H1 (cell line): ENCODE results near the gene GTF2IRD1. TPM values are rescaled to one million over a fixed set of nuclear protein-coding genes. Genes with fewer than 3 reads are reported as not detected.

ENCODE experiments used
- CTCF ChIA-PET: fragments of 300-600 bp; sonication (Branson Sonifier 250); formaldehyde crosslinking; loops from one replicate; lab custom pipeline; 2021; ENCODE audit not compliant: partially characterized antibody; lab: Charles Lee
- POLR2A ChIA-PET: fragments of 300-600 bp; sonication (Branson Sonifier 250); formaldehyde crosslinking; loops from one replicate; lab custom pipeline; 2021; ENCODE audit warnings: inconsistent platforms; ENCODE audit not compliant: partially characterized antibody; lab: Charles Lee
- DNase-seq, 2 experiments: peaks; one replicate each; pipeline versions ENCODE4 v3.0.0 to v3.0.0-alpha.2; 2010 to 2022; ENCODE audit warnings: low spot score in 2 of 2, low read depth in 1 of 2, mixed read lengths in 1 of 2
- FAIRE-seq: peaks from 2 replicates; lab custom pipeline; 2011; peaks lifted over from hg19 to GRCh38; lab: Jason Lieb, UNC
- H2AFZ ChIP-seq: 2 replicates; pipeline ENCODE4 v1.8.1; 2012; ENCODE audit warnings: low read length, inconsistent platforms
- H2AK5ac ChIP-seq: 2 replicates; pipeline ENCODE4 v1.6.1; 2013; ENCODE audit warnings: low read depth, low read length
- H2BK120ac ChIP-seq: replicated peaks from 2 replicates; pipeline ENCODE3; 2013; ENCODE audit warnings: low read depth, low read length, inconsistent platforms
- H2BK12ac ChIP-seq: 2 replicates; pipeline ENCODE4 v1.6.1; 2013; ENCODE audit warnings: low read depth, low read length
- H2BK15ac ChIP-seq: 2 replicates; pipeline ENCODE4 v1.6.1; 2013; ENCODE audit warnings: low read length
- H2BK20ac ChIP-seq: 2 replicates; pipeline ENCODE4 v1.6.1; 2013; ENCODE audit warnings: low read length
- H2BK5ac ChIP-seq: 2 replicates; pipeline ENCODE4 v1.6.1; 2013; ENCODE audit warnings: low read depth, low read length
- H3K14ac ChIP-seq: 2 replicates; pipeline ENCODE4 v1.6.1; 2013; ENCODE audit warnings: inconsistent platforms; ENCODE audit not compliant: insufficient read length
- H3K18ac ChIP-seq: 2 replicates; pipeline ENCODE4 v1.6.1; 2013; ENCODE audit warnings: low read length; ENCODE audit errors: extremely low read depth
- H3K23ac ChIP-seq: 2 replicates; pipeline ENCODE4 v1.6.1; 2013; ENCODE audit warnings: inconsistent platforms; ENCODE audit not compliant: insufficient read length
- H3K23me2 ChIP-seq: 2 replicates; pipeline ENCODE4 v1.6.1; 2013; ENCODE audit warnings: low read depth, low read length
- H3K27ac ChIP-seq: 2 replicates; pipeline ENCODE4 v1.6.1; 2011; ENCODE audit warnings: low read depth, low read length, inconsistent platforms
- H3K27me3 ChIP-seq, 4 experiments: replicated peaks in 1 of 4; 1 replicate in 1 of 4; 2 replicates in 3 of 4; pipeline versions ENCODE4 v1.6.1 to v1.8.1; 2011 to 2013; ENCODE audit warnings: low read length in 3 of 4, mild to moderate bottlenecking in 3 of 4, inconsistent platforms in 2 of 4, mixed read lengths in 2 of 4, moderate library complexity in 1 of 4; ENCODE audit not compliant: control insufficient read depth in 3 of 4, insufficient read depth in 3 of 4; ENCODE audit errors: extremely low read depth in 1 of 4
- H3K36me3 ChIP-seq, 4 experiments: 2 replicates each; pipeline versions ENCODE4 v1.6.1 to v1.8.1; 2011 to 2013; ENCODE audit warnings: mild to moderate bottlenecking in 4 of 4, low read length in 3 of 4, moderate library complexity in 2 of 4, control low read depth in 1 of 4, inconsistent platforms in 1 of 4; ENCODE audit not compliant: insufficient read depth in 4 of 4, control insufficient read depth in 2 of 4
- H3K4ac ChIP-seq: replicated peaks from 2 replicates; pipeline ENCODE3; 2013; ENCODE audit warnings: low read length, low read depth, mixed read lengths, inconsistent platforms; ENCODE audit not compliant: insufficient read length
- H3K4me1 ChIP-seq, 4 experiments: replicated peaks in 1 of 4; 1 replicate in 1 of 4; 2 replicates in 3 of 4; pipeline versions ENCODE4 v1.6.1 to v1.8.1; 2011 to 2013; ENCODE audit warnings: low read length in 3 of 4, inconsistent platforms in 2 of 4, mixed read lengths in 1 of 4; ENCODE audit not compliant: insufficient read depth in 4 of 4, control insufficient read depth in 3 of 4
- H3K4me2 ChIP-seq, 2 experiments: 2 replicates each; pipeline versions ENCODE4 v1.6.1 to v1.8.1; 2011 to 2013; ENCODE audit warnings: low read depth in 2 of 2, low read length in 2 of 2, control low read depth in 1 of 2, inconsistent platforms in 1 of 2, mild to moderate bottlenecking in 1 of 2; ENCODE audit not compliant: insufficient read depth in 1 of 2
- H3K4me3 ChIP-seq, 4 experiments: fragments of 200-600, 300-600 bp in 1 of 4; sonication (generic), shearing (Covaris generic), sonication (Bioruptor Twin) in 1 of 4; 2 replicates each; pipeline versions ENCODE4 v1.5.1 to v1.8.1; 2011 to 2016; ENCODE audit warnings: low read length in 4 of 4, low read depth in 3 of 4, control low read depth in 2 of 4, inconsistent platforms in 2 of 4, mild to moderate bottlenecking in 2 of 4, mixed read lengths in 1 of 4, moderate library complexity in 1 of 4; ENCODE audit not compliant: insufficient read depth in 2 of 4; ENCODE audit errors: extremely low read depth in 1 of 4
- H3K56ac ChIP-seq: replicated peaks from 2 replicates; pipeline ENCODE3; 2013; ENCODE audit warnings: low read depth, mild to moderate bottlenecking, mixed read lengths, low read length, inconsistent platforms; ENCODE audit not compliant: insufficient read length
- H3K79me1 ChIP-seq: 2 replicates; pipeline ENCODE4 v1.6.1; 2013; ENCODE audit warnings: low read depth, low read length, control low read depth
- H3K79me2 ChIP-seq, 2 experiments: 2 replicates each; pipeline versions ENCODE4 v1.6.1 to v1.8.1; 2012 to 2013; ENCODE audit warnings: low read length in 2 of 2, mild to moderate bottlenecking in 2 of 2, inconsistent platforms in 1 of 2; ENCODE audit not compliant: insufficient read depth in 2 of 2, control insufficient read depth in 1 of 2
- H3K9ac ChIP-seq, 4 experiments: replicated peaks in 1 of 4; 1 replicate in 1 of 4; 2 replicates in 3 of 4; pipeline versions ENCODE4 v1.6.1 to v1.8.1; 2011 to 2013; ENCODE audit warnings: low read depth in 3 of 4, low read length in 3 of 4, control low read depth in 2 of 4, mild to moderate bottlenecking in 2 of 4, moderate library complexity in 2 of 4, inconsistent platforms in 1 of 4; ENCODE audit errors: extremely low read depth in 1 of 4
- H3K9me3 ChIP-seq, 2 experiments: 2 replicates each; pipeline versions ENCODE4 v1.6.1 to v1.8.1; 2012 to 2013; ENCODE audit warnings: mild to moderate bottlenecking in 2 of 2, moderate library complexity in 2 of 2, control low read depth in 1 of 2, inconsistent platforms in 1 of 2, low read depth in 1 of 2, low read length in 1 of 2, mixed read lengths in 1 of 2; ENCODE audit not compliant: insufficient read depth in 2 of 2
- H4K20me1 ChIP-seq, 2 experiments: replicated peaks in 1 of 2; 2 replicates each; pipeline versions ENCODE3 to v1.8.1; 2011 to 2013; ENCODE audit warnings: inconsistent platforms in 2 of 2, low read length in 2 of 2, mild to moderate bottlenecking in 1 of 2; ENCODE audit not compliant: insufficient read depth in 2 of 2, control insufficient read depth in 1 of 2
- H4K5ac ChIP-seq: 2 replicates; pipeline ENCODE4 v1.6.1; 2013; ENCODE audit warnings: low read length, low read depth, mixed read lengths, inconsistent platforms; ENCODE audit not compliant: insufficient read length
- H4K8ac ChIP-seq: 2 replicates; pipeline ENCODE4 v1.8.0; 2013; ENCODE audit warnings: mild to moderate bottlenecking, moderate library complexity, low read length, inconsistent platforms; ENCODE audit not compliant: insufficient read depth; ENCODE audit errors: extremely low read depth
- H4K91ac ChIP-seq: replicated peaks from 2 replicates; pipeline ENCODE3; 2013; ENCODE audit warnings: low read length, mixed read lengths, inconsistent platforms; ENCODE audit not compliant: insufficient read length
- BACH1 ChIP-seq: IDR thresholded peaks from 2 replicates; pipeline ENCODE4 v1.6.1; 2012; ENCODE audit warnings: low read length, improper control_type of control experiment
- CHD1 ChIP-seq: IDR thresholded peaks from 2 replicates; pipeline ENCODE4 v1.6.1; 2012; ENCODE audit warnings: low read depth, low read length, improper control_type of control experiment
- CREB1 ChIP-seq: IDR thresholded peaks from 2 replicates; pipeline ENCODE4 v1.6.1; 2012; ENCODE audit warnings: inconsistent platforms
- GABPA ChIP-seq: IDR thresholded peaks from 2 replicates; pipeline ENCODE4 v1.6.1; 2011; ENCODE audit warnings: mild to moderate bottlenecking, low read length, moderate library complexity, borderline replicate concordance; ENCODE audit not compliant: insufficient read depth
- SRF ChIP-seq: IDR thresholded peaks from 2 replicates; pipeline ENCODE4 v1.6.1; 2011; ENCODE audit warnings: mild to moderate bottlenecking, low read depth, low read length, moderate library complexity
- USF2 ChIP-seq: IDR thresholded peaks from 2 replicates; pipeline ENCODE4 v1.6.1; 2011; ENCODE audit warnings: low read length, improper control_type of control experiment
- WGBS, 2 experiments: shearing (Covaris generic) in 1 of 2; methylation state at CpG; one replicate each; pipeline versions ENCODE4 v1.1.6 to v1.1.7; 2013 to 2015; ENCODE audit warnings: low lambda C conversion rate in 2 of 2, mixed read lengths in 2 of 2, inconsistent platforms in 1 of 2, low coverage in 1 of 2, missing lambda C conversion rate in 1 of 2; ENCODE audit not compliant: insufficient replicate concordance in 2 of 2, insufficient coverage in 1 of 2, insufficient read length in 1 of 2; ENCODE audit errors: extremely low coverage in 1 of 2, missing lambda C conversion rate in 1 of 2; 5-methylcytosine and 5-hydroxymethylcytosine counted together
- polyA plus RNA-seq, 7 experiments: library from polyadenylated mRNA; depleted of rRNA in 3 of 7; stranded (reverse) in 5 of 7; unstranded in 2 of 7; fragments of >200 nt in 5 of 7; fragments of 200-250 nt in 2 of 7; gene quantifications; 1 replicate in 5 of 7; 2 replicates in 1 of 7; 4 replicates in 1 of 7; pipeline versions ENCODE4 v1.2.1 to v1.2.3, GENCODE V29; 2011 to 2013; ENCODE audit warnings: missing spikeins in 2 of 7, mixed read lengths in 2 of 7
- total RNA-seq: library from RNA; stranded (reverse); fragmentation: NEBNext Ultra II Directional; extraction: Animal tissue kit (Norgen Biotek cat#: 25700); gene quantifications from 2 replicates; pipeline ENCODE4 v1.2.1, GENCODE V29; 2021

Gene GTF2IRD1
- total and polyA plus RNA-seq, 2 of the 8 experiments (the other 6 are each of a cell fraction or from before 2014, with no cell fraction given): 27.4 to 45.4 TPM

- Histone ChIP-seq H3K27ac (no peak overlapping the region), H3K9ac (peak overlapping the region in 1 of 4 experiments; percentile 30; a peak in 2 of 7 replicates), H2BK120ac (no peak overlapping the region), H4K8ac (no peak overlapping the region), H3K56ac (no peak overlapping the region), H2BK12ac (no peak overlapping the region), H3K4me3 (no peak overlapping the region), H3K27me3 (no peaks in the 10 kb centered on the region), H3K79me2 (peaks cover 0 to 13% of the 10 kb centered on the region in 2 experiments; a peak in 3 of 4 replicates), H3K18ac (no peak overlapping the region), H4K91ac (no peak overlapping the region), H3K23me2 (no peaks in the 10 kb centered on the region), H3K9me3 (no peaks in the 10 kb centered on the region), H3K79me1 (peaks cover 11% of the 10 kb centered on the region), H4K20me1 (peaks cover 0 to 11% of the 10 kb centered on the region in 2 experiments), H3K23ac (no peak overlapping the region), H2BK15ac (no peak overlapping the region), H2AFZ (no peak overlapping the region), H2BK5ac (no peak overlapping the region), H3K4ac (no peak overlapping the region), H3K4me2 (no peak overlapping the region), H2AK5ac (no peak overlapping the region), H3K14ac (no peak overlapping the region), H3K36me3 (peaks cover 0 to 8% (median 0%) of the 10 kb centered on the region in 4 experiments; a peak in 2 of 8 replicates), H3K4me1 (peaks cover 0 to 5% (median 0%) of the 10 kb centered on the region in 4 experiments; a peak in 2 of 7 replicates), H4K5ac (no peak overlapping the region), H2BK20ac (no peak overlapping the region)
- ChIA-PET POLR2A (interaction anchor here (1.4 to 2.2 kb wide), 4 partner anchors 7 to 22 kb away, joined by 3 to 7 read pairs (median 4); no protein-coding TSS in a partner anchor), CTCF (interaction anchor here (0.6 to 2.1 kb wide), 4 partner anchors 61 to 230 kb away, joined by 3 to 5 read pairs (median 4); no protein-coding TSS in a partner anchor)
- no peak for DNase-seq
- FAIRE-seq: no peak
- 93% methylated on average over 20 of the region's 20 CpGs; no CpG with 5 or more reads in 1 of the 2 experiments for WGBS, 2 experiments
- TF ChIP-seq CREB1 (no peak), SRF (no peak), USF2 (no peak), BACH1 (no peak), CHD1 (no peak), GABPA (no peak)
Measured at GRCh38 chr7:74505471-74506324, 52.0 kb downstream of the GTF2IRD1 start.
